ENCODE data around the gene TACC3.

- TF ChIP-seq POLR2A (IDR thresholded peaks at IDR 0.05): no peak
- no peak for TF ChIP-seq POLR2AphosphoS5 (IDR thresholded peaks at IDR 0.05)
- TF ChIP-seq CTCF (IDR thresholded peaks at IDR 0.05): no peak
Observed at GRCh38 chr4:1772853-1773538, 51.7 kb downstream of the TACC3 start.
